Suppressor macrophage (primary cell): Measurements from ENCODE around the gene MAP6D1.
A peak's percentile ranks its signal among the peaks of the same experiment; 100 is the strongest.

ENCODE experiments used
- DNase-seq, 4 experiments: peaks; one replicate each; pipeline ENCODE4 v3.0.0-alpha.2; 2020 to 2022
- total RNA-seq, 17 experiments: gene quantifications; one replicate each; lab custom pipeline; 2026; ENCODE audit warnings: mixed read lengths in 6 of 17, inconsistent platforms in 3 of 17; lab: John Stamatoyannopoulos, UW

MAP6D1 gene
- 0.10 to 0.99 (median 0.32) reads per million in 17 experiments for total RNA-seq

GRCh38 chr3:183825456-183826161, at the start of gene MAP6D1:
TSS of gene MAP6D1 (minus strand) at chr3:183825577. CDS start at chr3:183825547, 30 bp downstream.
- DNase-seq, result peak; percentile 57 to 82 (median 67)

- no peak for DNase-seq
Measured at GRCh38 chr3:183873914-183874313, 48.5 kb upstream of the MAP6D1 start.

DNA sequence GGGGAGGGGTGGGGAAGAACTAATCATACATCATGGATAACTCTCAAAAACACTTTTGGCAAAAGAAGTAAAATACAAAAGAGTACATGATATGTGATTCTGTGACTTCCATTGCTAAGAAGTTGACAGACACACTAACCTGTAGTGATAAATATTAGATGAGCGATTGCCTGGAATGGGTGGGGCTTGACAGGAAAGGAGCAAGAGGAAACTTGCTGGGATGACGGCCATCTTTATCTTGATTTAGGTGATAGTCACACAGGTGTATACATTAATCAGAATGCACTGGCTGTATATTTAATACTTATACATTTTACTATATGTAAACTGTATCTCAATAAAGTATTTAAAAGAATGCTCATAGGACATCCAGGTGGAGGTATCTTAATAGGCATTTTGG, 46.2 kb upstream of the MAP6D1 start:
- no peak for DNase-seq

DNA sequence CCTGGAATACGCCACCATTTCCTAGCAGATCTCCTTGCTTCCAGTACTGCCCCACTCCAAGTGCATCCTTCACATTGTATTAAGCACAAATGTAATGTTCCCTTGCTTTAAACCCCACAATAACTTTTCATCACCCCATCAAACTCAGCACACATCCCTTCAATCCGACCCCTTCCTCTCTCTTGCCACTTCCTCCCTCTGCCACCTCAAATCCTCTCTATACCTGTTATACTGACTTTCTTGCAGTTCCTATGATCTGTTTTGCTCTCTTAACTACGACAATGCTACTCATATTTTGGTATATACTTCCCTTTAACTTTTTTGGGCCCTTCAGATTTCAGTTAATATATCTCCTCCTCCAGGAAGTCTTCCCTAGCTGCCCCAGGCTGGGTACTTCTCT, 45.2 kb upstream of the MAP6D1 start:
- DNase-seq, result no peak

DNA sequence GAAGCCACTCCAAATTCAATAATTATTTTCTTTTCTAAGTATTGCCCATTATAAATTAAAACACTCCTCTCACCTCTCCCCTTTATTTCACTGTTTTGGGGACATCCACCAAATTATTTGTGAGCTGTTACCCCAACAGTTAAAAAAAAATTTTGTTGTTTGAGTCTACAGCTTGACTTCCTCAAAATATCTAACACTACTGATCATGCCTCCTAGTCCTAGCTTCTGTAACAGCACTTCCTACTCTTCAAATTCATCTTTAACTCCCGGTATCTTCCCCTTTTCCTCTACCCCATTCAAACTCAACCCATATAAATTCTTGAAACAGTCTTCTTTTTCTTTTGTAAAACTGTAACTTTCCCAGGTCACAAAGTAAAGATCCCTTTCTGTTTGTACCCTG, 43.4 kb upstream of the MAP6D1 start:
- DNase-seq, result peak; percentile 15 to 79 (median 52)

DNA sequence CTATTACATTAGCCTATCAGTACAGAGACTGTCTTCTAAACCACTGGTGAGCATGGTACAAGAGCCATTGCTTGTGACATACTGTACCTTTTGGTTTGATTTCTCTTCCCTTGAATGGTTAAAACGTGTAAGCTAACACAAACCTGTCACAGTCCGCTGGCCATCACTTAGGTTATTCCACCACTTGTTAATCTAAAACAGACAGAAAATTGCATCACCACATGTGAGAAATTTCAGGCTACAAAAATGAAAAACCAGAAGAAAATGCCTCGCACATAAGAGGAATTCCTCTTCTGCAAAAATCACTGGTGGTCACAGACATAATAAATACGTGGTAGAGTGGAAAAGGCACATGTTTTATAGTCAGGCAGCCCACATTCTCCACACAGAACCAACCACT, 37.2 kb upstream of the MAP6D1 start:
- no peak for DNase-seq

DNA sequence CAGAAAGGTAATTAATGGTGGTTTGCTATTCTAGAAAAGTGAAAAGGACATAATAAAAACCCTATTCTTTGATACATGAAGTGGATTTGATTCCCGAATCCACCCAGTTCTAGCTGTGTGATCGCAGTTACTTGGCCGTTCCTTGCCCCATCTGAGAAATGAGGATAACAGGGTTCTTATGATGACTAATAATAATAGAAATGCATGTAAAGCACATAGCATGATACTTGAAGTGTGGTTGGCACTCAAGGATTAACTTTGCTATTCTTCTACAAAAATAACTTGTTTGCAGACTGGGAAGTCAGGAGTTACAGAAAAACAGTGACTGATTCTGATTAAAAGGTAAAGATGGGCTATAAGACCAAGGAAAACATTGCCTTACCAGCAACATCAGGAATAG, 32.5 kb upstream of the MAP6D1 start:
- no peak for DNase-seq

- DNase-seq, result peak in 2 of 4 experiments; percentile 39 to 55
Measured at GRCh38 chr3:183854318-183855035, 29.1 kb upstream of the MAP6D1 start.

- DNase-seq, result peak; percentile 54 to 74 (median 68)
Measured at GRCh38 chr3:183845608-183846288, 20.4 kb upstream of the MAP6D1 start.

DNA sequence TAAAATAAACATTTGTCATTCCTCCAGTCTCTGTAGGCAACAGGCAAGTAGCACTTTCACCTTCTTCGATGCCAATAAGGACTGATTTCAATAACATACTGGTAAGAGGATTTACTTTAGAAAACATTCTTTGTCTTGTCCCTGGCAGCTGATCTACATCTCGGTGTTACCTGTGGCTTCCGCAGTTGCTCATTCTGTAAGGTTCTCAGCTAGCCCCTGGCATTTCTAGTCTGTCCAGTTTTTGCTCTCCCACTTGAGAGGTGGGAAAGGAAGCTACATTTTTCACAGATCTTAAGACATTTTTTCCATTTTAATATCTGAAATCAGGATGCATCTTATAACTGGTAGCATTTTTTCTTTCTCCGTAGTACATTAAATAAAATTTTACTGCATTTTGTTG, 19.7 kb upstream of the MAP6D1 start:
- DNase-seq, result no peak

- peak; percentile 10 to 79 (median 51) for DNase-seq
Measured at GRCh38 chr3:183844606-183845005, 19.2 kb upstream of the MAP6D1 start.

DNA sequence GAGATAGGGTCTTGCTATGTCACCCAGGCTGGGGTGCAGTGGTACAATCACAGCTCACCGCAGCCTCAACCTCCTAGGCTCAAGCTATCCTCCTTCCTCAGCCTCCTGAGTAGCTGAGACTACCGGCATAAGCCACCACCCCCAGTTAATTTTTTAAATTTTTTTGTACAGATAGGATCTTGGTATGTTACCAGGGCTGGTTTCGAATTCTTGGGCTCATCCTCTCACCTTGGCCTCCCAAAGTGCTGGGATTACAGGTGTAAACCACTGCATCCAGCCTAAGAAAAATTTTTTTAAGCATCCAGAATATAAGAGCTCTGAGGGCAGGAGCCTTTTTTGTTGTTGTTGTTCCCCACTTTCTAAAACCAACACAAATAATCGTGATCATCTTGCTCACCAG, 14.4 kb upstream of the MAP6D1 start:
- DNase-seq, result no peak

- no peak for DNase-seq
Measured at GRCh38 chr3:183837894-183838293, 12.5 kb upstream of the MAP6D1 start.

DNA sequence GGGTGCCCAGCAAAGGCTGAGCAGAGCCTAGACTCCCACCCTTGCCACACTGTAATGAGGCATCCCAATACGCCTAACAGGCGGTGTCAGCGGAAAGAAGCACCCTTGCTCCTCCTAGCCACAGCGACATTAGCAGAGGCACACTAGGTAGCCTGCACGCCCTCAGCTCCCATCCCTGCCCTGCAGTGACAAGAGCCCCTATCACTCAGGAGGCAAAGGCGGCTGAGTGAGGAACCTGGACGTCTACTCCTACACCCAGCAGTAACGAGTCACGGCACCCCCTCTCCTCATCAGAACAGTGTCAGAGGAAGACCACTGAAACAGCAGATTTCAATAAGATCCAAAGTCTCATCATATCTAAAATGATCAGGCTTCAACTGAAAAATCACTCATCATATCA, 12.0 kb upstream of the MAP6D1 start:
- DNase-seq, result no peak

DNA sequence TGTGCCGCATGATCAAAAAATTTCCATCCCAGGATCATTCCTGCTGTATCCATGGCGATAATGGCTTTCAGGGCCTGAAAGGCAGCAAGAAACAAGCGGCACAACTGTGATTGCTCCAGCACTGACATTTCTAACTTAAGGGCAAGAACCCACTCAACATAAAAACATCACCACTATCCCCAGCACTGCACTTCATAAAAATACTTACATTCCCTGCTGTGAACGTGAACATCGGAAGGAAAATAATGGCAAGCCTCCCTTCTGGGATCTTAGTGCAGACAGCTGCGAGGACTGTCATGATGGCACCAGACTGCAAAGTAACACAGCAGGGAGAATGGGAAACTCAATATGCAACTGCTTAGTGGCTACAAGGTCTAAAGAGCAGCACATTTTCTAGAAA, 8.1 kb upstream of the MAP6D1 start:
- no peak for DNase-seq

GRCh38 chr3:183830187-183830586, 4.8 kb upstream of the MAP6D1 start:
- DNase-seq, result no peak

- no peak for DNase-seq
Measured at GRCh38 chr3:183829466-183829865, 4.1 kb upstream of the MAP6D1 start.

DNA sequence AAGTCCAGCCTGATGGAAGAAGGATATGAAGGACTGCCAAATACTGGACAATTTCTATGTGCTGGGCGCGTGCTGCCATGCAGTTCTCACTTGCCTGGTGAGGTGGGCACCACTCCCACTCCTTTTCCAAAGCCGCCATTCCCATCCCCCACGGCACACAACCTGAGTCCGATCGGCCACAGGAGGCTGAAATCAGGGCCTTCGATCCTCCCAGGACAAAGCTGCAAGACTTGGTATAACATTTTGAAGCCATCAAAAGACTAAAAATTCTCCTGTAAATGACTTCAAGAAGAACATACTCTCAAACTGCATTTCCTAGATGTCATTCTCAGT, 3.1 kb upstream of the MAP6D1 start:
- no peak for DNase-seq

GRCh38 chr3:183827809-183828537, 2.6 kb upstream of the MAP6D1 start:
- DNase-seq, result no peak

GRCh38 chr3:183826448-183827250, 1.3 kb upstream of the MAP6D1 start:
- DNase-seq, result no peak

DNA sequence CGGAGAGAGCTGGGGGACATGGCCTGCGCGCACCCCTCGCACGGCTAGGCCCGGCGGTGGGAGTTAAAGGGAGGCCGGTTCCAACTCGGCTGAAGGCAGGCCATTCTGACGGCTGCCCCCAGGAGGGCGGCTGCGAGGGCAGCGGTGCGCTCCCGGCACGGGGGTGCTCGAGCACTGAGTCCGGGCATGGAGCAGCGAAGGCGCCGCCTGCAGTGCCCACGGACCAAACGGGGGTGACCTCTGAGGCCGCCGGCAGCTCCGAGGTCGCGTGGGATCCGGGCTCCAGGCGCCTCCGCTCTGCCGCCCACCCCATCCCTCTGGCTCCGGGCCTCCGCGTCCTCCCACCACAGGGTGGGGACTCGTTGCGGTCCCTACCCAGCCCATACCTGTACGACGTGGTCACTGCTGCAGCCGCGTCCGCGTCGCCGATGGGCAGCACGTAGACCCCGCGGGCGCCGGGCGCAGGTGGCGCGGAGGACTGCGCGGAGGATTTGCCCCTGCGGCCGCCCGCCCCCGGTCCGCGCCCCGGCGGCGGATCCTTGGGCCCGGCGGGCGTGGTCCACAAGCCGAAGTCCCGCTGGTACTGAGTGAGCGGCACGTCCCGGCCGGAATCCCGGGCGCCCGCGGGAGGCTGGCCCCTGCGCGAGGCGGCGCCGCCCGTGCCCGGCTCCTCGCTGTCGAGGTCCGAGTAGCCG, 469 bp downstream of the MAP6D1 start:
- peak; percentile 13 to 62 (median 42) for DNase-seq
